ENCODE results near the gene OR10H1.

- no peak for TF ChIP-seq CTCF (IDR thresholded peaks at IDR 0.05)
- TF ChIP-seq TCF12 (IDR thresholded peaks at IDR 0.05) = no peak
- no peak for TF ChIP-seq CHD2 (IDR thresholded peaks at IDR 0.05; ENCODE audit: low read length, partially characterized antibody)
- TF ChIP-seq NRF1 (IDR thresholded peaks at IDR 0.05; ENCODE audit: low read depth, low read length) = no peak
- TF ChIP-seq USF1 (IDR thresholded peaks at IDR 0.05; ENCODE audit: borderline replicate concordance, low read depth) = no peak
- TF ChIP-seq SIN3A (IDR thresholded peaks at IDR 0.05; ENCODE audit: borderline replicate concordance, low read depth, low read length) = no peak
- no peak for TF ChIP-seq SMC3 (IDR thresholded peaks at IDR 0.05; ENCODE audit: low read depth, low read length)
- no peak for TF ChIP-seq RXRA (IDR thresholded peaks at IDR 0.05; ENCODE audit: borderline replicate concordance, low read depth)
- TF ChIP-seq POLR2AphosphoS5 (IDR thresholded peaks at IDR 0.05; ENCODE audit: low read depth, low read length) = no peak
- no peak for TF ChIP-seq RAD21 (IDR thresholded peaks at IDR 0.05; ENCODE audit: low read length)
- no peak for TF ChIP-seq TAF1 (IDR thresholded peaks at IDR 0.05; ENCODE audit: borderline replicate concordance, low read depth, low read length)
- no peak for TF ChIP-seq PBX3 (IDR thresholded peaks at IDR 0.05)
- TF ChIP-seq USF2 (IDR thresholded peaks at IDR 0.05; ENCODE audit: borderline replicate concordance, low read depth, low read length) = no peak
- no peak for TF ChIP-seq MEF2A (IDR thresholded peaks at IDR 0.05; ENCODE audit: borderline replicate concordance, low read depth)
These were observed 10.3 kb upstream of the OR10H1 start for GRCh38 chr19:15825753-15826152.

All from SK-N-SH (cell line).